Prostate gland (tissue), 2 donors: ENCODE data around the gene ZCCHC18.
"Not testable (repeated sequence)": the region's sequence is repeated elsewhere in the genome, so short reads cannot be mapped to it uniquely, and the experiment has no call there.

Experiments
- CTCF ChIP-seq, 4 experiments: fragments of 200-600 bp in 2 of 4; fragments of 450-650 bp in 2 of 4; sonication (generic) in 2 of 4; IDR thresholded peaks; 1 replicate in 3 of 4; 2 replicates in 1 of 4; pipeline ENCODE4 v1.5.1; 2016 to 2019; ENCODE audit warnings: antibody characterized with exemption in 4 of 4, mild to moderate bottlenecking in 2 of 4, moderate library complexity in 2 of 4
- POLR2A ChIP-seq: fragments of 450-650 bp; IDR thresholded peaks from one replicate; pipeline ENCODE4 v1.6.1; 2016; ENCODE audit warnings: antibody characterized with exemption, mild to moderate bottlenecking
- POLR2AphosphoS5 ChIP-seq: sonication (generic); formaldehyde crosslinking; IDR thresholded peaks from one replicate; pipeline ENCODE4 v1.6.1; 2017; ENCODE audit warnings: antibody characterized with exemption

GRCh38 chrX:104110491-104111240 lies 1.7 kb upstream of the ZCCHC18 start:
- TF ChIP-seq CTCF (IDR thresholded peaks at IDR 0.05); POLR2AphosphoS5; POLR2A: not testable (repeated sequence)
